ENCODE data around the gene KCNMA1. TPM values are rescaled to one million over a fixed set of nuclear protein-coding genes. Genes with fewer than 3 reads are reported as not detected.

Gene KCNMA1
- total RNA-seq, 3 donors from 2014 or later: 45.4 to 312 (median 62.4) TPM

- no peaks in the 10 kb centered on the region for H3K9me3 ChIP-seq
- H3K4me1 ChIP-seq (ENCODE audit: low read depth): no peaks in the 10 kb centered on the region
- no peak for TF ChIP-seq CTCF (IDR thresholded peaks at IDR 0.05)
- intact Hi-C loops (cut with DNase I, micrococcal nuclease): no loop called here
- H3K4me3 ChIP-seq: no peak overlapping the region
- no peaks in the 10 kb centered on the region for H3K36me3 ChIP-seq (ENCODE audit: low read depth)
- ATAC-seq: no peak
- no peak for DNase-seq
Measured at GRCh38 chr10:77256346-77256745, 381.3 kb downstream of the KCNMA1 start.

- DNase-seq: no peak
- no peak for TF ChIP-seq CTCF (IDR thresholded peaks at IDR 0.05)
- ATAC-seq: no peak
Measured at GRCh38 chr10:77253556-77254064, 384.0 kb downstream of the KCNMA1 start.

GRCh38 chr10:77253147-77253545, 384.5 kb downstream of the KCNMA1 start:
- H3K4me1 ChIP-seq (ENCODE audit: low read depth): no peaks in the 10 kb centered on the region
- no peak for TF ChIP-seq CTCF (IDR thresholded peaks at IDR 0.05)
- no peak overlapping the region for H3K4me3 ChIP-seq
- ATAC-seq (no peak), DNase-seq (no peak)
- H3K9me3 ChIP-seq: no peaks in the 10 kb centered on the region
- intact Hi-C loops (cut with DNase I, micrococcal nuclease): no loop called here
- H3K36me3 ChIP-seq (ENCODE audit: low read depth): no peaks in the 10 kb centered on the region

More at GRCh38 chr10:77253556-77254064, 384.0 kb downstream of the KCNMA1 start:
- intact Hi-C loops (cut with DNase I, micrococcal nuclease): no loop called here
- Histone ChIP-seq H3K4me1 (ENCODE audit: low read depth) (no peaks in the 10 kb centered on the region), H3K9me3 (no peaks in the 10 kb centered on the region), H3K36me3 (ENCODE audit: low read depth) (no peaks in the 10 kb centered on the region), H3K4me3 (no peak overlapping the region)

- Histone ChIP-seq H3K4me3 (no peak overlapping the region), H3K36me3 (ENCODE audit: low read depth) (no peaks in the 10 kb centered on the region), H3K4me1 (ENCODE audit: low read depth) (no peaks in the 10 kb centered on the region), H3K9me3 (no peaks in the 10 kb centered on the region)
- DNase-seq: no peak
- TF ChIP-seq CTCF (IDR thresholded peaks at IDR 0.05): no peak
- no peak for ATAC-seq
- intact Hi-C loops (cut with DNase I, micrococcal nuclease): no loop called here
Measured at GRCh38 chr10:77252380-77253146, 385.0 kb downstream of the KCNMA1 start.

GRCh38 chr10:77251297-77252013, 386.2 kb downstream of the KCNMA1 start:
- Histone ChIP-seq H3K9me3 (no peaks in the 10 kb centered on the region), H3K36me3 (ENCODE audit: low read depth) (no peaks in the 10 kb centered on the region), H3K4me3 (no peak overlapping the region), H3K4me1 (ENCODE audit: low read depth) (peaks cover 3% of the 10 kb centered on the region)
- TF ChIP-seq CTCF (IDR thresholded peaks at IDR 0.05): no peak
- DNase-seq (peak in 1 of 3 donors; percentile 32), ATAC-seq (no peak)
- intact Hi-C loops (cut with DNase I, micrococcal nuclease): no loop called here
